ENCODE results near the gene CCN5.

Gene CCN5

GRCh38 chr20:44684047-44684967 is 30.9 kb upstream of the CCN5 start:
- no peaks in the 10 kb centered on the region for H3K36me3 ChIP-seq (replicated peaks; ENCODE audit: low read depth, low read length)
- no peaks in the 10 kb centered on the region for H3K79me2 ChIP-seq (ENCODE audit: low read length)
- H3K4me2 ChIP-seq (ENCODE audit: low read length), result peak overlapping the region; percentile 62
- no peaks in the 10 kb centered on the region for H4K20me1 ChIP-seq (ENCODE audit: insufficient read depth, low read length)
- peaks cover 16% of the 10 kb centered on the region for H3K27me3 ChIP-seq (ENCODE audit: low read depth, low read length)
- H3K4me3 ChIP-seq (ENCODE audit: low read length), result peak overlapping the region; percentile 41
- 0 out of 2 replicates have a peak, but pooled peaks cover 5% of the 10 kb centered on the region for H3K9me3 ChIP-seq (ENCODE audit: insufficient read depth, low read length)
- H3K27ac ChIP-seq (ENCODE audit: low read length), result no peak overlapping the region
- TF ChIP-seq, protein P1, sequence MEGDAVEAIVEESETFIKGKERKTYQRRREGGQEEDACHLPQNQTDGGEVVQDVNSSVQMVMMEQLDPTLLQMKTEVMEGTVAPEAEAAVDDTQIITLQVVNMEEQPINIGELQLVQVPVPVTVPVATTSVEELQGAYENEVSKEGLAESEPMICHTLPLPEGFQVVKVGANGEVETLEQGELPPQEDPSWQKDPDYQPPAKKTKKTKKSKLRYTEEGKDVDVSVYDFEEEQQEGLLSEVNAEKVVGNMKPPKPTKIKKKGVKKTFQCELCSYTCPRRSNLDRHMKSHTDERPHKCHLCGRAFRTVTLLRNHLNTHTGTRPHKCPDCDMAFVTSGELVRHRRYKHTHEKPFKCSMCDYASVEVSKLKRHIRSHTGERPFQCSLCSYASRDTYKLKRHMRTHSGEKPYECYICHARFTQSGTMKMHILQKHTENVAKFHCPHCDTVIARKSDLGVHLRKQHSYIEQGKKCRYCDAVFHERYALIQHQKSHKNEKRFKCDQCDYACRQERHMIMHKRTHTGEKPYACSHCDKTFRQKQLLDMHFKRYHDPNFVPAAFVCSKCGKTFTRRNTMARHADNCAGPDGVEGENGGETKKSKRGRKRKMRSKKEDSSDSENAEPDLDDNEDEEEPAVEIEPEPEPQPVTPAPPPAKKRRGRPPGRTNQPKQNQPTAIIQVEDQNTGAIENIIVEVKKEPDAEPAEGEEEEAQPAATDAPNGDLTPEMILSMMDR (IDR thresholded peaks at IDR 0.05; ENCODE audit: low read depth, low read length), result no peak
- no peak for TF ChIP-seq EZH2phosphoT487 (IDR thresholded peaks at IDR 0.05; ENCODE audit: low read depth)
- peak overlapping the region; percentile 53 for H2AFZ ChIP-seq (ENCODE audit: low read depth, low read length)
- H3K9ac ChIP-seq (ENCODE audit: low read length), result no peak overlapping the region
- H3K4me1 ChIP-seq (ENCODE audit: low read length), result peaks cover 8% of the 10 kb centered on the region

GRCh38 chr20:44686934-44687333 is 28.2 kb upstream of the CCN5 start:
- Histone ChIP-seq H3K36me3 (replicated peaks; ENCODE audit: low read depth, low read length) (no peaks in the 10 kb centered on the region), H3K4me1 (ENCODE audit: low read length) (peaks cover 8% of the 10 kb centered on the region), H3K4me2 (ENCODE audit: low read length) (no peak overlapping the region), H2AFZ (ENCODE audit: low read depth, low read length) (no peak overlapping the region), H4K20me1 (ENCODE audit: insufficient read depth, low read length) (no peaks in the 10 kb centered on the region), H3K27me3 (ENCODE audit: low read depth, low read length) (peaks cover 24% of the 10 kb centered on the region), H3K27ac (ENCODE audit: low read length) (no peak overlapping the region), H3K4me3 (ENCODE audit: low read length) (no peak overlapping the region), H3K9ac (ENCODE audit: low read length) (no peak overlapping the region), H3K79me2 (ENCODE audit: low read length) (no peaks in the 10 kb centered on the region), H3K9me3 (ENCODE audit: insufficient read depth, low read length) (peaks cover 7% of the 10 kb centered on the region; the same call in 1 of the 2 replicates)
- TF ChIP-seq, protein P1 (IDR thresholded peaks at IDR 0.05; ENCODE audit: low read depth, low read length), result no peak
- no peak for TF ChIP-seq EZH2phosphoT487 (IDR thresholded peaks at IDR 0.05; ENCODE audit: low read depth)

DNA sequence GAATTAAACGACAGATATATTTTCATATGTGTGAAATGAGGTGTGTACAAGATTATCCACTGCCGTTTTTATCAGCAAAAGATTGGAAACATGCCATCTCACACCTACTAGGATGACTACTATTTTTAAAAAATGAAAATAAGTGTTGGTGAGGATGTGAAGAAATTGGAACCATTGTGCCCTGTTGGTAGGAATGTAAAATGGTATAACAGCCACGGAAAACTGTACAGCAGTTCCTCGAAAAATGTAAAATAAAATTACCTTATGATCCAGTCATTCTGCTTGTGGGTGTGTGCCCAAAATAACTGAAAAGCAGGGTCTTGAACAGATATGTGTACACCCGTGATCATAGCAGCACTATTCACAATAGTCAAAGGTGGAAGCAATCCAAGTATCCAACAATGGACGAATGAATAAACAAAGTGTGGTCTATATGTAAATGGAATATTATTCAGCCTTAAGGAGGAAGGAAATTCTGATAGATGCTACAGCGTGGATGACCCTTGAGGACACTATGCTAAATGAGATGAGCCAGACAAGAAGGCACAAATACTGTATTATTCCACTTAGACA is 27.0 kb upstream of the CCN5 start:
- H3K27ac ChIP-seq (ENCODE audit: low read length), result no peak overlapping the region
- H2AFZ ChIP-seq (ENCODE audit: low read depth, low read length), result no peak overlapping the region
- peaks cover 30% of the 10 kb centered on the region for H3K27me3 ChIP-seq (ENCODE audit: low read depth, low read length)
- no peaks in the 10 kb centered on the region for H3K36me3 ChIP-seq (replicated peaks; ENCODE audit: low read depth, low read length)
- H3K4me1 ChIP-seq (ENCODE audit: low read length), result peaks cover 8% of the 10 kb centered on the region
- TF ChIP-seq, protein P1 (IDR thresholded peaks at IDR 0.05; ENCODE audit: low read depth, low read length), result no peak
- TF ChIP-seq EZH2phosphoT487 (IDR thresholded peaks at IDR 0.05; ENCODE audit: low read depth), result no peak
- H3K79me2 ChIP-seq (ENCODE audit: low read length), result no peaks in the 10 kb centered on the region
- no peak overlapping the region for H3K9ac ChIP-seq (ENCODE audit: low read length)
- no peak overlapping the region for H3K4me2 ChIP-seq (ENCODE audit: low read length)
- H4K20me1 ChIP-seq (ENCODE audit: insufficient read depth, low read length), result no peaks in the 10 kb centered on the region
- peaks cover 9% of the 10 kb centered on the region; the same call in 1 of the 2 replicates for H3K9me3 ChIP-seq (ENCODE audit: insufficient read depth, low read length)
- no peak overlapping the region for H3K4me3 ChIP-seq (ENCODE audit: low read length)

DNA sequence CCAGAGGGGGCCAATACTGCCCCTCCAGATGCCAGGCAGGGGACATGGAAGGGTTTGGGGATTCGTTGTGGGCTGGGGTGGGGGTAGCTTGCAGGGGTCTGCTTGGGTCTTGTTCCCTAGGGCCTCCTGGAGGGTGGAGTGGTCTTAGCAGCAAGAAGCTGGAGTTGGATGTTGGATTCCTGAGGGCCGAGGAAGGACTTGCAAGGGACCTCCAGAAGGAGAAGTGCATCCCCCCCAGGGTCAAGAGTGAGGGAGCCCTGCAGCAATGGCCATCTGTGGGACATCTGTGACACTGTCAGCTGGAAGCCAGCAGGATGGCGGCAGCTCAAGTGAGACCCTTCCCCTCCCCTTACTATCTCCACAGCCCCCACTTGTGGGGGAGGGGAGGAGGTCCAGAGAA is 25.4 kb upstream of the CCN5 start:
- Histone ChIP-seq H3K79me2 (ENCODE audit: low read length) (no peaks in the 10 kb centered on the region), H3K27ac (ENCODE audit: low read length) (no peak overlapping the region), H3K9ac (ENCODE audit: low read length) (no peak overlapping the region)

More for the DNA sequence above, 25.4 kb upstream of the CCN5 start:
- Histone ChIP-seq H3K9me3 (ENCODE audit: insufficient read depth, low read length) (peaks cover 9% of the 10 kb centered on the region; the same call in 1 of the 2 replicates), H2AFZ (ENCODE audit: low read depth, low read length) (no peak overlapping the region), H3K27me3 (ENCODE audit: low read depth, low read length) (peaks cover 30% of the 10 kb centered on the region), H3K4me3 (ENCODE audit: low read length) (no peak overlapping the region), H3K4me1 (ENCODE audit: low read length) (peaks cover 4% of the 10 kb centered on the region; the same call in 1 of the 2 replicates), H4K20me1 (ENCODE audit: insufficient read depth, low read length) (no peaks in the 10 kb centered on the region), H3K36me3 (replicated peaks; ENCODE audit: low read depth, low read length) (no peaks in the 10 kb centered on the region), H3K4me2 (ENCODE audit: low read length) (no peak overlapping the region)
- no peak for TF ChIP-seq EZH2phosphoT487 (IDR thresholded peaks at IDR 0.05; ENCODE audit: low read depth)
- TF ChIP-seq, protein P1 (IDR thresholded peaks at IDR 0.05; ENCODE audit: low read depth, low read length), result no peak

All from OCI-LY3 (cell line).